HepG2 (cell line): ENCODE measurements around the gene GRB10. TPM values are rescaled to one million over a fixed set of nuclear protein-coding genes. Genes with fewer than 3 reads are reported as not detected.

Experiments
- ARID5B ChIP-seq: IDR thresholded peaks from 2 replicates; pipeline ENCODE4 v1.4.0; 2020; ENCODE audit warnings: mild to moderate bottlenecking, missing genetic modification reagents
- ETV5 ChIP-seq: IDR thresholded peaks from 2 replicates; pipeline ENCODE4 v1.6.1; 2018; ENCODE audit warnings: missing biosample characterization, missing genetic modification reagents, inconsistent platforms, borderline replicate concordance
- JUNB ChIP-seq: sonication (generic); formaldehyde crosslinking; IDR thresholded peaks from 2 replicates; pipeline ENCODE4 v1.8.0; 2022; ENCODE audit warnings: missing genetic modification reagents, mild to moderate bottlenecking, borderline replicate concordance
- KLF15 ChIP-seq: sonication (generic); formaldehyde crosslinking; IDR thresholded peaks from 2 replicates; pipeline ENCODE4 v1.8.1; 2023; ENCODE audit warnings: borderline replicate concordance, mild to moderate bottlenecking, inconsistent platforms, missing genetic modification reagents, mixed read lengths
- MAF1 ChIP-seq: sonication (generic); formaldehyde crosslinking; IDR thresholded peaks from 2 replicates; pipeline ENCODE4 v1.5.0; 2020; ENCODE audit warnings: missing genetic modification reagents, borderline replicate concordance
- MEIS1 ChIP-seq: sonication (generic); formaldehyde crosslinking; IDR thresholded peaks from 2 replicates; pipeline ENCODE4 v1.9.0; 2021; ENCODE audit warnings: mild to moderate bottlenecking, missing genetic modification reagents, moderate library complexity, borderline replicate concordance
- MEIS2 ChIP-seq: sonication (generic); formaldehyde crosslinking; IDR thresholded peaks from 2 replicates; pipeline ENCODE4 v1.9.0; 2021; ENCODE audit warnings: mild to moderate bottlenecking, missing genetic modification reagents
- PHF20 ChIP-seq: sonication (generic); formaldehyde crosslinking; IDR thresholded peaks from 2 replicates; pipeline ENCODE4 v1.5.0; 2020; ENCODE audit warnings: mild to moderate bottlenecking, missing genetic modification reagents
- RAD51 ChIP-seq: fragments of 450-650 bp; IDR thresholded peaks from 2 replicates; pipeline ENCODE4 v1.6.1; 2016; ENCODE audit warnings: borderline replicate concordance
- SIN3A ChIP-seq: IDR thresholded peaks from 2 replicates; pipeline ENCODE4 v1.6.1; 2011; ENCODE audit warnings: low read depth, mild to moderate bottlenecking, control low read depth, low read length, borderline replicate concordance
- SRY ChIP-seq: sonication (generic); formaldehyde crosslinking; IDR thresholded peaks from 2 replicates; pipeline ENCODE4 v1.8.0; 2022; ENCODE audit warnings: mild to moderate bottlenecking, missing genetic modification reagents
- SYNCRIP ChIP-seq: fragments of 200-400 bp; formaldehyde crosslinking; IDR thresholded peaks from 2 replicates; pipeline ENCODE4 v1.6.1; 2018; ENCODE audit warnings: mild to moderate bottlenecking, low read depth, low read length; ENCODE audit not compliant: insufficient read depth
- ZFAT ChIP-seq: sonication (generic); formaldehyde crosslinking; conservative IDR thresholded peaks from 2 replicates; pipeline ENCODE4 v1.8.1; 2023; ENCODE audit warnings: missing genetic modification reagents, inconsistent platforms
- ZNF33B ChIP-seq: sonication (generic); formaldehyde crosslinking; IDR thresholded peaks from 2 replicates; pipeline ENCODE4 v1.5.1; 2020; ENCODE audit warnings: mild to moderate bottlenecking, missing genetic modification reagents
- ZNF605 ChIP-seq: sonication (generic); formaldehyde crosslinking; IDR thresholded peaks from 2 replicates; pipeline ENCODE4 v1.8.0; 2022; ENCODE audit warnings: mild to moderate bottlenecking, missing genetic modification reagents
- polyA plus RNA-seq, 8 experiments: library from polyadenylated mRNA; depleted of rRNA in 3 of 8; stranded (reverse) in 7 of 8; unstranded in 1 of 8; fragments of >200 nt; fragmentation: Illumina TruSeq in 4 of 8; extraction: Trizol in 4 of 8; gene quantifications; 2 replicates each; pipeline versions ENCODE4 v1.2.1 to v1.2.3, GENCODE V29; 2011 to 2016; ENCODE audit warnings: low read depth in 4 of 8, missing spikeins in 1 of 8, mixed read lengths in 1 of 8; ENCODE audit not compliant: insufficient read depth in 1 of 8
- total RNA-seq, 5 experiments: library from RNA; depleted of rRNA; stranded (reverse); fragments of >200 nt; fragmentation: Illumina TruSeq; extraction: Trizol; gene quantifications; 2 replicates each; pipeline ENCODE4 v1.2.3, GENCODE V29; 2016; ENCODE audit warnings: low read depth in 1 of 5
- TF ChIP-seq, protein P1 (sequence below), 2 experiments: sonication (generic) in 1 of 2; formaldehyde crosslinking in 1 of 2; IDR thresholded peaks; 2 replicates each; pipeline versions ENCODE4 v1.4.0 to v1.6.1; 2016 to 2020; ENCODE audit warnings: borderline replicate concordance in 1 of 2, low read depth in 1 of 2, mild to moderate bottlenecking in 1 of 2, missing genetic modification reagents in 1 of 2
- TF ChIP-seq, protein P2 (sequence below): sonication (generic); formaldehyde crosslinking; IDR thresholded peaks from 2 replicates; pipeline ENCODE4 v1.8.0; 2022; ENCODE audit warnings: mild to moderate bottlenecking, missing genetic modification reagents
- TF ChIP-seq, protein P3 (sequence below): sonication (generic); formaldehyde crosslinking; conservative IDR thresholded peaks from 2 replicates; pipeline ENCODE4 v1.4.0; 2020; ENCODE audit warnings: missing genetic modification reagents

Gene GRB10
- total and polyA plus RNA-seq, 2 of the 13 experiments (the other 11 are each of a cell fraction or from before 2014, with no cell fraction given): 4.0 to 6.8 TPM

DNA sequence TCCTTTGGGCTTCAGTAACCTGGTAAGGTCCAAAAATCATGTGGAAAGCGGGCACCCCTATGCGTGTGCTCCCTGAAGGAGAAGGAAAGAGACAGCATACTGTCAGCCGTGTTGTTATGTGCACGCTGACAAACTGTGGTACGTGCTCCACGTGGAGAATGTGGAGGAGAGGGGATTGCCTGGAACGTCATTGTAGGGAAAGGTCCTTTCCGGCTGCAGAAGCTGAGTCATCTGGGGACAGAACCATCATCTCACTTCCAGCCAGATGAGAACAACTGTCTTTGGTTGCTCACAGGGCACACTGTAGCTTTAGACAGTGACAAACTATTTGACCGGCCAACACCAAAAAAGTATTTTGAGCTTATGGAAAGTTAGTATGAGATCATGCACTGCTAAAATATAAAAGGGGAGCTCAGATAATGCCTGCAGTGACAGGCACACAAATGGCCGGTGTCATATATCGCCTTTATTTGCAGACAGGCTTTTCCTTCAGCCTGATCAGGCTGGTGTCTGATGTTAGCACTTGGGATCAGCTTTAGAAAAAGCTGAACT, 38.8 kb upstream of the GRB10 start (continued):
- TF ChIP-seq, protein P1, sequence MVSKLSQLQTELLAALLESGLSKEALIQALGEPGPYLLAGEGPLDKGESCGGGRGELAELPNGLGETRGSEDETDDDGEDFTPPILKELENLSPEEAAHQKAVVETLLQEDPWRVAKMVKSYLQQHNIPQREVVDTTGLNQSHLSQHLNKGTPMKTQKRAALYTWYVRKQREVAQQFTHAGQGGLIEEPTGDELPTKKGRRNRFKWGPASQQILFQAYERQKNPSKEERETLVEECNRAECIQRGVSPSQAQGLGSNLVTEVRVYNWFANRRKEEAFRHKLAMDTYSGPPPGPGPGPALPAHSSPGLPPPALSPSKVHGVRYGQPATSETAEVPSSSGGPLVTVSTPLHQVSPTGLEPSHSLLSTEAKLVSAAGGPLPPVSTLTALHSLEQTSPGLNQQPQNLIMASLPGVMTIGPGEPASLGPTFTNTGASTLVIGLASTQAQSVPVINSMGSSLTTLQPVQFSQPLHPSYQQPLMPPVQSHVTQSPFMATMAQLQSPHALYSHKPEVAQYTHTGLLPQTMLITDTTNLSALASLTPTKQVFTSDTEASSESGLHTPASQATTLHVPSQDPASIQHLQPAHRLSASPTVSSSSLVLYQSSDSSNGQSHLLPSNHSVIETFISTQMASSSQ (IDR thresholded peaks at IDR 0.05; ENCODE audit: low read depth): no peak
- TF ChIP-seq, protein P1 (CRISPR knock-in tag; IDR thresholded peaks at IDR 0.05; ENCODE audit: borderline replicate concordance): no peak
- TF ChIP-seq MEIS1 (no peak), KLF15 (CRISPR knock-in tag) (no peak), ZFAT (CRISPR knock-in tag) (no peak), PHF20 (CRISPR knock-in tag) (no peak), SIN3A (no peak), ARID5B (CRISPR knock-in tag) (peak; percentile 60), ZNF605 (peak; percentile 58; the same call in 1 of the 2 replicates), MEIS2 (CRISPR knock-in tag) (0 out of 2 replicates have a peak, but pooled peaks have one; percentile 42), SYNCRIP (no peak), ZNF33B (CRISPR knock-in tag) (no peak), RAD51 (no peak), MAF1 (no peak), JUNB (CRISPR knock-in tag) (no peak), ETV5 (CRISPR knock-in tag) (peak; percentile 65; the same call in 1 of the 2 replicates), SRY (CRISPR knock-in tag) (no peak)
- TF ChIP-seq, protein P2, sequence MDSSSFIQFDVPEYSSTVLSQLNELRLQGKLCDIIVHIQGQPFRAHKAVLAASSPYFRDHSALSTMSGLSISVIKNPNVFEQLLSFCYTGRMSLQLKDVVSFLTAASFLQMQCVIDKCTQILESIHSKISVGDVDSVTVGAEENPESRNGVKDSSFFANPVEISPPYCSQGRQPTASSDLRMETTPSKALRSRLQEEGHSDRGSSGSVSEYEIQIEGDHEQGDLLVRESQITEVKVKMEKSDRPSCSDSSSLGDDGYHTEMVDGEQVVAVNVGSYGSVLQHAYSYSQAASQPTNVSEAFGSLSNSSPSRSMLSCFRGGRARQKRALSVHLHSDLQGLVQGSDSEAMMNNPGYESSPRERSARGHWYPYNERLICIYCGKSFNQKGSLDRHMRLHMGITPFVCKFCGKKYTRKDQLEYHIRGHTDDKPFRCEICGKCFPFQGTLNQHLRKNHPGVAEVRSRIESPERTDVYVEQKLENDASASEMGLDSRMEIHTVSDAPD (CRISPR knock-in tag): no peak
- TF ChIP-seq, protein P3, sequence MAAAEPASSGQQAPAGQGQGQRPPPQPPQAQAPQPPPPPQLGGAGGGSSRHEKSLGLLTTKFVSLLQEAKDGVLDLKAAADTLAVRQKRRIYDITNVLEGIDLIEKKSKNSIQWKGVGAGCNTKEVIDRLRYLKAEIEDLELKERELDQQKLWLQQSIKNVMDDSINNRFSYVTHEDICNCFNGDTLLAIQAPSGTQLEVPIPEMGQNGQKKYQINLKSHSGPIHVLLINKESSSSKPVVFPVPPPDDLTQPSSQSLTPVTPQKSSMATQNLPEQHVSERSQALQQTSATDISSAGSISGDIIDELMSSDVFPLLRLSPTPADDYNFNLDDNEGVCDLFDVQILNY: no peak
